ENCODE data around the gene DSCAML1.

Gene DSCAML1

GRCh38 chr11:117476531-117477142 is 320.4 kb downstream of the DSCAML1 start:
- no peaks in the 10 kb centered on the region for H3K27me3 ChIP-seq (ENCODE audit: control insufficient read depth, insufficient read depth, low read length)
- peaks cover 21% of the 10 kb centered on the region; the same call in 1 of the 2 replicates for H3K4me1 ChIP-seq (ENCODE audit: control insufficient read depth, insufficient read depth, low read length)
- no peaks in the 10 kb centered on the region for H3K36me3 ChIP-seq (ENCODE audit: control insufficient read depth, insufficient read depth, low read length)
- H3K9me3 ChIP-seq (ENCODE audit: control insufficient read depth, insufficient read depth, low read length) = no peaks in the 10 kb centered on the region
- H3K4me3 ChIP-seq (ENCODE audit: low read depth, low read length) = no peak overlapping the region
- H3K27ac ChIP-seq (ENCODE audit: low read depth, low read length) = no peak overlapping the region
- no peak overlapping the region for H3K9ac ChIP-seq (ENCODE audit: low read depth, low read length)

- H3K9me3 ChIP-seq (ENCODE audit: control insufficient read depth, insufficient read depth, low read length) = no peaks in the 10 kb centered on the region
- H3K4me1 ChIP-seq (ENCODE audit: control insufficient read depth, insufficient read depth, low read length) = peaks cover 21% of the 10 kb centered on the region; the same call in 1 of the 2 replicates
Observed at GRCh38 chr11:117475716-117476530, 321.1 kb downstream of the DSCAML1 start.

GRCh38 chr11:117473481-117474091 is 323.4 kb downstream of the DSCAML1 start:
- no peaks in the 10 kb centered on the region for H3K27me3 ChIP-seq (ENCODE audit: control insufficient read depth, insufficient read depth, low read length)
- H3K36me3 ChIP-seq (ENCODE audit: control insufficient read depth, insufficient read depth, low read length) = no peaks in the 10 kb centered on the region

More at GRCh38 chr11:117475716-117476530, 321.1 kb downstream of the DSCAML1 start:
- Histone ChIP-seq H3K36me3 (ENCODE audit: control insufficient read depth, insufficient read depth, low read length) (no peaks in the 10 kb centered on the region), H3K9ac (ENCODE audit: low read depth, low read length) (no peak overlapping the region), H3K27ac (ENCODE audit: low read depth, low read length) (no peak overlapping the region), H3K27me3 (ENCODE audit: control insufficient read depth, insufficient read depth, low read length) (no peaks in the 10 kb centered on the region), H3K4me3 (ENCODE audit: low read depth, low read length) (no peak overlapping the region)

GRCh38 chr11:117471776-117472175 is 325.2 kb downstream of the DSCAML1 start:
- Histone ChIP-seq H3K36me3 (ENCODE audit: control insufficient read depth, insufficient read depth, low read length) (no peaks in the 10 kb centered on the region), H3K9ac (ENCODE audit: low read depth, low read length) (no peak overlapping the region), H3K4me1 (ENCODE audit: control insufficient read depth, insufficient read depth, low read length) (peaks cover 21% of the 10 kb centered on the region; the same call in 1 of the 2 replicates), H3K9me3 (ENCODE audit: control insufficient read depth, insufficient read depth, low read length) (no peaks in the 10 kb centered on the region), H3K27me3 (ENCODE audit: control insufficient read depth, insufficient read depth, low read length) (no peaks in the 10 kb centered on the region), H3K4me3 (ENCODE audit: low read depth, low read length) (no peak overlapping the region), H3K27ac (ENCODE audit: low read depth, low read length) (no peak overlapping the region)

More at GRCh38 chr11:117473481-117474091, 323.4 kb downstream of the DSCAML1 start:
- Histone ChIP-seq H3K4me1 (ENCODE audit: control insufficient read depth, insufficient read depth, low read length) (peaks cover 21% of the 10 kb centered on the region; the same call in 1 of the 2 replicates), H3K9ac (ENCODE audit: low read depth, low read length) (no peak overlapping the region), H3K4me3 (ENCODE audit: low read depth, low read length) (no peak overlapping the region), H3K9me3 (ENCODE audit: control insufficient read depth, insufficient read depth, low read length) (no peaks in the 10 kb centered on the region), H3K27ac (ENCODE audit: low read depth, low read length) (peak overlapping the region; percentile 68)

- Histone ChIP-seq H3K36me3 (ENCODE audit: control insufficient read depth, insufficient read depth, low read length) (no peaks in the 10 kb centered on the region), H3K4me1 (ENCODE audit: control insufficient read depth, insufficient read depth, low read length) (peaks cover 18% of the 10 kb centered on the region; the same call in 1 of the 2 replicates), H3K27me3 (ENCODE audit: control insufficient read depth, insufficient read depth, low read length) (no peaks in the 10 kb centered on the region), H3K4me3 (ENCODE audit: low read depth, low read length) (no peak overlapping the region), H3K9ac (ENCODE audit: low read depth, low read length) (no peak overlapping the region), H3K27ac (ENCODE audit: low read depth, low read length) (no peak overlapping the region), H3K9me3 (ENCODE audit: control insufficient read depth, insufficient read depth, low read length) (no peaks in the 10 kb centered on the region)
Observed at GRCh38 chr11:117470576-117470975, 326.4 kb downstream of the DSCAML1 start.

- Histone ChIP-seq H3K9ac (ENCODE audit: low read depth, low read length) (no peak overlapping the region), H3K27ac (ENCODE audit: low read depth, low read length) (no peak overlapping the region), H3K36me3 (ENCODE audit: control insufficient read depth, insufficient read depth, low read length) (no peaks in the 10 kb centered on the region), H3K4me3 (ENCODE audit: low read depth, low read length) (no peak overlapping the region), H3K9me3 (ENCODE audit: control insufficient read depth, insufficient read depth, low read length) (no peaks in the 10 kb centered on the region), H3K4me1 (ENCODE audit: control insufficient read depth, insufficient read depth, low read length) (peaks cover 12% of the 10 kb centered on the region; the same call in 1 of the 2 replicates), H3K27me3 (ENCODE audit: control insufficient read depth, insufficient read depth, low read length) (no peaks in the 10 kb centered on the region)
Observed at GRCh38 chr11:117468888-117469287, 328.1 kb downstream of the DSCAML1 start.

GRCh38 chr11:117467770-117468169 is 329.2 kb downstream of the DSCAML1 start:
- Histone ChIP-seq H3K27me3 (ENCODE audit: control insufficient read depth, insufficient read depth, low read length) (no peaks in the 10 kb centered on the region), H3K27ac (ENCODE audit: low read depth, low read length) (no peak overlapping the region), H3K9ac (ENCODE audit: low read depth, low read length) (no peak overlapping the region), H3K4me1 (ENCODE audit: control insufficient read depth, insufficient read depth, low read length) (peaks cover 4% of the 10 kb centered on the region; the same call in 1 of the 2 replicates), H3K9me3 (ENCODE audit: control insufficient read depth, insufficient read depth, low read length) (no peaks in the 10 kb centered on the region), H3K4me3 (ENCODE audit: low read depth, low read length) (no peak overlapping the region), H3K36me3 (ENCODE audit: control insufficient read depth, insufficient read depth, low read length) (no peaks in the 10 kb centered on the region)

- Histone ChIP-seq H3K27me3 (ENCODE audit: control insufficient read depth, insufficient read depth, low read length) (no peaks in the 10 kb centered on the region), H3K4me1 (ENCODE audit: control insufficient read depth, insufficient read depth, low read length) (no peaks in the 10 kb centered on the region), H3K9me3 (ENCODE audit: control insufficient read depth, insufficient read depth, low read length) (no peaks in the 10 kb centered on the region), H3K36me3 (ENCODE audit: control insufficient read depth, insufficient read depth, low read length) (no peaks in the 10 kb centered on the region), H3K9ac (ENCODE audit: low read depth, low read length) (no peak overlapping the region), H3K4me3 (ENCODE audit: low read depth, low read length) (no peak overlapping the region), H3K27ac (ENCODE audit: low read depth, low read length) (no peak overlapping the region)
Observed at GRCh38 chr11:117466966-117467365, 330.1 kb downstream of the DSCAML1 start.

- no peak overlapping the region for H3K4me3 ChIP-seq (ENCODE audit: low read depth, low read length)
Observed at GRCh38 chr11:117465236-117465997, 331.6 kb downstream of the DSCAML1 start.

GRCh38 chr11:117464778-117465177 is 332.2 kb downstream of the DSCAML1 start:
- H3K4me1 ChIP-seq (ENCODE audit: control insufficient read depth, insufficient read depth, low read length) = no peaks in the 10 kb centered on the region
- H3K27ac ChIP-seq (ENCODE audit: low read depth, low read length) = no peak overlapping the region
- H3K9ac ChIP-seq (ENCODE audit: low read depth, low read length) = no peak overlapping the region
- H3K9me3 ChIP-seq (ENCODE audit: control insufficient read depth, insufficient read depth, low read length) = no peaks in the 10 kb centered on the region
- no peak overlapping the region for H3K4me3 ChIP-seq (ENCODE audit: low read depth, low read length)
- no peaks in the 10 kb centered on the region for H3K27me3 ChIP-seq (ENCODE audit: control insufficient read depth, insufficient read depth, low read length)
- no peaks in the 10 kb centered on the region for H3K36me3 ChIP-seq (ENCODE audit: control insufficient read depth, insufficient read depth, low read length)

More at GRCh38 chr11:117465236-117465997, 331.6 kb downstream of the DSCAML1 start:
- Histone ChIP-seq H3K27ac (ENCODE audit: low read depth, low read length) (no peak overlapping the region), H3K36me3 (ENCODE audit: control insufficient read depth, insufficient read depth, low read length) (no peaks in the 10 kb centered on the region), H3K27me3 (ENCODE audit: control insufficient read depth, insufficient read depth, low read length) (no peaks in the 10 kb centered on the region), H3K9me3 (ENCODE audit: control insufficient read depth, insufficient read depth, low read length) (no peaks in the 10 kb centered on the region), H3K4me1 (ENCODE audit: control insufficient read depth, insufficient read depth, low read length) (no peaks in the 10 kb centered on the region), H3K9ac (ENCODE audit: low read depth, low read length) (no peak overlapping the region)

Data from HUES48 (cell line).